ENCODE data around the gene CCDC40. TPM values are rescaled to one million over a fixed set of nuclear protein-coding genes. Genes with fewer than 3 reads are reported as not detected.

Gene CCDC40
- total RNA-seq, 1 experiment from 2014 or later, result 7.5 TPM

GRCh38 chr17:80025796-80026195, 10.6 kb upstream of the CCDC40 start:
- DNase-seq (no peak), ATAC-seq (no peak)
- Histone ChIP-seq H3K4me1 (ENCODE audit: insufficient read depth, low read length) (peaks cover 29% of the 10 kb centered on the region), H3K9me2 (replicated peaks; ENCODE audit: low read length) (no peaks in the 10 kb centered on the region), H3F3A (ENCODE audit: low read length, unreplicated experiment) (no peaks in the 10 kb centered on the region), H3K79me2 (ENCODE audit: low read length) (peaks cover 52% of the 10 kb centered on the region), H3K36me3 (ENCODE audit: low read depth, low read length) (no peaks in the 10 kb centered on the region; the same call in 1 of the 2 replicates), H3K4me3 (ENCODE audit: low read length) (no peak overlapping the region), H3K27me3 (ENCODE audit: low read length) (no peaks in the 10 kb centered on the region), H3K9ac (ENCODE audit: low read length) (no peak overlapping the region), H3K4me2 (ENCODE audit: low read length) (no peak overlapping the region), H2AFZ (ENCODE audit: low read length) (no peak overlapping the region), H4K20me1 (ENCODE audit: low read length) (no peaks in the 10 kb centered on the region; the same call in 1 of the 2 replicates), H3K9me3 (ENCODE audit: low read length) (no peaks in the 10 kb centered on the region), H3K27ac (ENCODE audit: low read length) (no peak overlapping the region)
- ChIA-PET CTCF (no interaction called here), POLR2A (ENCODE audit: unreplicated experiment) (no interaction called here)
- BruUV-seq (replicated peaks), result no TSS peak
- intact Hi-C loops (cut with micrococcal nuclease), result no loop called here
- TF ChIP-seq EZH2phosphoT487 (IDR thresholded peaks at IDR 0.05; ENCODE audit: borderline replicate concordance, low read length), result no peak
- TF ChIP-seq, protein P1, sequence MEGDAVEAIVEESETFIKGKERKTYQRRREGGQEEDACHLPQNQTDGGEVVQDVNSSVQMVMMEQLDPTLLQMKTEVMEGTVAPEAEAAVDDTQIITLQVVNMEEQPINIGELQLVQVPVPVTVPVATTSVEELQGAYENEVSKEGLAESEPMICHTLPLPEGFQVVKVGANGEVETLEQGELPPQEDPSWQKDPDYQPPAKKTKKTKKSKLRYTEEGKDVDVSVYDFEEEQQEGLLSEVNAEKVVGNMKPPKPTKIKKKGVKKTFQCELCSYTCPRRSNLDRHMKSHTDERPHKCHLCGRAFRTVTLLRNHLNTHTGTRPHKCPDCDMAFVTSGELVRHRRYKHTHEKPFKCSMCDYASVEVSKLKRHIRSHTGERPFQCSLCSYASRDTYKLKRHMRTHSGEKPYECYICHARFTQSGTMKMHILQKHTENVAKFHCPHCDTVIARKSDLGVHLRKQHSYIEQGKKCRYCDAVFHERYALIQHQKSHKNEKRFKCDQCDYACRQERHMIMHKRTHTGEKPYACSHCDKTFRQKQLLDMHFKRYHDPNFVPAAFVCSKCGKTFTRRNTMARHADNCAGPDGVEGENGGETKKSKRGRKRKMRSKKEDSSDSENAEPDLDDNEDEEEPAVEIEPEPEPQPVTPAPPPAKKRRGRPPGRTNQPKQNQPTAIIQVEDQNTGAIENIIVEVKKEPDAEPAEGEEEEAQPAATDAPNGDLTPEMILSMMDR (conservative IDR thresholded peaks at IDR 0.05; ENCODE audit: low read depth, low read length), result no peak

DNA sequence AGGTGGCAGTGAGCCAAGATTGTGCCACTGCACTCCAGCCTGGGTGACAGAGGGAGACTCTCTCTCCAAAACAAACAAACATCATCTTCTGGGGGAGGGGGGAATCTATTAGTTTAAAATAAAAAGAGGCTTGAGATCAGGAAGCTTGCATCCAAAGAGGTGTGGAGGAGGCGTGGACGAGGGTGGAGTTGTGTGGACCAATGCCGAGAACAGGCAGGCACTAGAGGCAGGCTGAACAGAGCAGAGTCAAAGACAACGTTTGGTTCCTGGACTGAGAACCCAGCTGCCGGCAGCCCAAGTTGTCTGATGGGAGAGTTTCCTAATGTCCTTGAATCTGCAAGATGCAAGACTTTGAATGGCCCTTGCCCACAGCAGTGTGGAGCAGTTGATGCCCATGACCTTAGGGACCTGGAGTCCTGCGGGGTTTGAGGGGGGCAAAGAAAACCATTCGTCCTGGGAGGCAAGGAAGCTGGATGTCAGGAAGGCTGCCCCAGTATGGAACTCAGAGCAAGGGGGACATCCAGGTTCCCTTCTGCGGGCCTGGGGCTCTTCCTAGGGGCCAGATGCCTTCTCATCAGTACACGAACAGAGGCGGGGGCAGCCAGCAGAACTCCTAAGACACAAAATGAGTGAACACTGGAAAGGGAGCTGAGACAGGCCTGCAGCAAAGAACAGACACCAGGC, 9.9 kb upstream of the CCDC40 start:
- no TSS peak for BruUV-seq (replicated peaks)
- H3K36me3 ChIP-seq (ENCODE audit: low read depth, low read length), result no peaks in the 10 kb centered on the region; the same call in 1 of the 2 replicates
- peaks cover 59% of the 10 kb centered on the region for H3K79me2 ChIP-seq (ENCODE audit: low read length)
- no peaks in the 10 kb centered on the region for H3K9me2 ChIP-seq (replicated peaks; ENCODE audit: low read length)
- no peaks in the 10 kb centered on the region for H3F3A ChIP-seq (ENCODE audit: low read length, unreplicated experiment)
- no peak for TF ChIP-seq EZH2phosphoT487 (IDR thresholded peaks at IDR 0.05; ENCODE audit: borderline replicate concordance, low read length)
- TF ChIP-seq EZH2 (IDR thresholded peaks at IDR 0.05; ENCODE audit: low read length, unreplicated experiment), result no peak
- TF ChIP-seq, protein P1 (conservative IDR thresholded peaks at IDR 0.05; ENCODE audit: low read depth, low read length), result no peak
- H3K4me2 ChIP-seq (ENCODE audit: low read length), result no peak overlapping the region
- H3K9ac ChIP-seq (ENCODE audit: low read length), result no peak overlapping the region
- H3K4me1 ChIP-seq (ENCODE audit: insufficient read depth, low read length), result peaks cover 36% of the 10 kb centered on the region
- CTCF ChIA-PET, result no interaction called here
- no peaks in the 10 kb centered on the region for H3K27me3 ChIP-seq (ENCODE audit: low read length)
- no peaks in the 10 kb centered on the region for H4K20me1 ChIP-seq (ENCODE audit: low read length)
- H3K4me3 ChIP-seq (ENCODE audit: low read length), result no peak overlapping the region
- no peaks in the 10 kb centered on the region for H3K9me3 ChIP-seq (ENCODE audit: low read length)
- no peak overlapping the region for H3K27ac ChIP-seq (ENCODE audit: low read length)
- POLR2A ChIA-PET (ENCODE audit: unreplicated experiment), result no interaction called here
- ATAC-seq (no peak), DNase-seq (no peak)
- intact Hi-C loops (cut with micrococcal nuclease), result no loop called here
- H2AFZ ChIP-seq (ENCODE audit: low read length), result no peak overlapping the region

DNA sequence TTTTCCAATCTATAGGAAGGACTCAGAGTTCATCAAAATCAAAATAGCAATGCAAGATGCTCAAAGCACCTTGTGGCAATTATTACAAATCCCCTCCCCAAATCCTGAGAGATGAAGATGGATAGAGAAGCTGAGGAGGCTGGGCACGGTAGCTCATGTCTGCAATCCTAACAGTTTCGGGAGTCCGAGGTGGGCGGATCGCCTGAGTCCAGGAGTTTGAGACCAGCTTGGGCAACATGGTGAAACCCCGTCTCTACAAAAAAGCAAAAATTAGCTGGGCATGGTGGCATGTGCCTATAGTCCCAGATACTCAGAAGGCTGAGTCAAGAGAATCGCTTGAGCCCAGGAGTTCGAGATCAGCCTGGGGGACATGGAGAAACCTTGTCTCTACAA, 9.4 kb upstream of the CCDC40 start:
- Histone ChIP-seq H3K9me3 (ENCODE audit: low read length) (no peaks in the 10 kb centered on the region), H3K79me2 (ENCODE audit: low read length) (peaks cover 64% of the 10 kb centered on the region), H2AFZ (ENCODE audit: low read length) (no peak overlapping the region), H3K4me3 (ENCODE audit: low read length) (no peak overlapping the region), H3F3A (ENCODE audit: low read length, unreplicated experiment) (no peaks in the 10 kb centered on the region), H3K4me1 (ENCODE audit: insufficient read depth, low read length) (peaks cover 36% of the 10 kb centered on the region), H3K9me2 (replicated peaks; ENCODE audit: low read length) (no peaks in the 10 kb centered on the region), H3K4me2 (ENCODE audit: low read length) (no peak overlapping the region), H3K9ac (ENCODE audit: low read length) (no peak overlapping the region), H3K36me3 (ENCODE audit: low read depth, low read length) (no peaks in the 10 kb centered on the region; the same call in 1 of the 2 replicates), H3K27me3 (ENCODE audit: low read length) (no peaks in the 10 kb centered on the region), H3K27ac (ENCODE audit: low read length) (no peak overlapping the region), H4K20me1 (ENCODE audit: low read length) (no peaks in the 10 kb centered on the region)
- ATAC-seq (no peak), DNase-seq (no peak)
- no TSS peak for BruUV-seq (replicated peaks)
- POLR2A ChIA-PET (ENCODE audit: unreplicated experiment), result no interaction called here
- intact Hi-C loops (cut with micrococcal nuclease), result no loop called here
- no peak for TF ChIP-seq EZH2phosphoT487 (IDR thresholded peaks at IDR 0.05; ENCODE audit: borderline replicate concordance, low read length)
- TF ChIP-seq, protein P1 (conservative IDR thresholded peaks at IDR 0.05; ENCODE audit: low read depth, low read length), result no peak
- TF ChIP-seq EZH2 (IDR thresholded peaks at IDR 0.05; ENCODE audit: low read length, unreplicated experiment), result no peak
- CTCF ChIA-PET, result interaction anchor here (1.3 kb wide), 1 partner anchor 74 kb away, joined by 3 read pairs; the partner anchor contains the start of gene GAA
